Mesenchymal stem cell (in vitro differentiated cells and primary cell): ENCODE measurements around the gene NAV2.

Experiments
- DNase-seq: peaks from one replicate; pipeline ENCODE4 v3.0.0-alpha.2; 2013
- H2AFZ ChIP-seq: one replicate; pipeline ENCODE4 v1.6.1; 2013; ENCODE audit warnings: low read depth, mild to moderate bottlenecking, control low read depth, inconsistent platforms, low read length, moderate library complexity
- H2AK5ac ChIP-seq: 2 replicates; pipeline ENCODE4 v1.6.1; 2013; ENCODE audit warnings: low read length, moderate library complexity, mild to moderate bottlenecking, inconsistent platforms; ENCODE audit not compliant: severe bottlenecking
- H2BK120ac ChIP-seq: one replicate; pipeline ENCODE4 v1.6.1; 2013; ENCODE audit warnings: low read depth, mild to moderate bottlenecking, inconsistent platforms, low read length, moderate library complexity
- H2BK12ac ChIP-seq, 2 experiments: one replicate each; pipeline ENCODE4 v1.6.1; 2013; ENCODE audit warnings: inconsistent platforms in 2 of 2, low read length in 2 of 2, mild to moderate bottlenecking in 2 of 2, moderate library complexity in 2 of 2, control low read depth in 1 of 2
- H2BK15ac ChIP-seq: one replicate; pipeline ENCODE4 v1.6.1; 2013; ENCODE audit warnings: mild to moderate bottlenecking, low read depth, inconsistent platforms; ENCODE audit not compliant: poor library complexity, severe bottlenecking
- H2BK5ac ChIP-seq: 2 replicates; pipeline ENCODE4 v1.6.1; 2013; ENCODE audit warnings: low read depth, mild to moderate bottlenecking, low read length, control low read depth, inconsistent platforms; ENCODE audit not compliant: poor library complexity, severe bottlenecking
- H3K14ac ChIP-seq, 2 experiments: one replicate each; pipeline ENCODE4 v1.6.1; 2013; ENCODE audit warnings: inconsistent platforms in 2 of 2, low read length in 2 of 2, control low read depth in 1 of 2, mild to moderate bottlenecking in 1 of 2, moderate library complexity in 1 of 2
- H3K18ac ChIP-seq, 2 experiments: one replicate each; pipeline ENCODE4 v1.6.1; 2013; ENCODE audit warnings: inconsistent platforms in 2 of 2, low read length in 2 of 2, control low read depth in 1 of 2, low read depth in 1 of 2, mild to moderate bottlenecking in 1 of 2
- H3K23ac ChIP-seq, 2 experiments: one replicate each; pipeline ENCODE4 v1.6.1; 2013; ENCODE audit warnings: inconsistent platforms in 2 of 2, low read length in 2 of 2, mild to moderate bottlenecking in 2 of 2, moderate library complexity in 2 of 2, control low read depth in 1 of 2
- H3K27ac ChIP-seq: 2 replicates; pipeline ENCODE4 v1.5.1; 2013; ENCODE audit warnings: mild to moderate bottlenecking, moderate library complexity, low read length, control low read depth, inconsistent platforms; ENCODE audit not compliant: poor library complexity, severe bottlenecking
- H3K27me3 ChIP-seq, 2 experiments: 2 replicates each; pipeline versions ENCODE4 v1.6.1 to v1.7.0; 2013; ENCODE audit warnings: low read length in 2 of 2, mild to moderate bottlenecking in 2 of 2, moderate library complexity in 2 of 2, control low read depth in 1 of 2, inconsistent platforms in 1 of 2; ENCODE audit not compliant: control insufficient read depth in 1 of 2, insufficient read depth in 1 of 2
- H3K36me3 ChIP-seq, 2 experiments: 2 replicates each; pipeline versions ENCODE4 v1.6.1 to v1.7.0; 2013; ENCODE audit warnings: low read length in 2 of 2, control low read depth in 1 of 2, inconsistent platforms in 1 of 2, low read depth in 1 of 2, mild to moderate bottlenecking in 1 of 2; ENCODE audit not compliant: insufficient read depth in 2 of 2, control insufficient read depth in 1 of 2
- H3K4ac ChIP-seq, 2 experiments: one replicate each; pipeline ENCODE4 v1.6.1; 2013; ENCODE audit warnings: inconsistent platforms in 2 of 2, low read length in 2 of 2, mild to moderate bottlenecking in 2 of 2, moderate library complexity in 2 of 2, control low read depth in 1 of 2, low read depth in 1 of 2
- H3K4me1 ChIP-seq: 2 replicates; pipeline ENCODE4 v1.6.1; 2013; ENCODE audit warnings: low read depth, low read length, control low read depth; ENCODE audit not compliant: control insufficient read depth, insufficient read depth
- H3K4me2 ChIP-seq: 2 replicates; pipeline ENCODE4 v1.6.1; 2013; ENCODE audit warnings: low read length, mild to moderate bottlenecking, inconsistent platforms; ENCODE audit not compliant: poor library complexity, severe bottlenecking
- H3K4me3 ChIP-seq, 2 experiments: 2 replicates each; pipeline versions ENCODE4 v1.5.1 to v1.7.0; 2013; ENCODE audit warnings: low read length in 2 of 2, mild to moderate bottlenecking in 2 of 2, control low read depth in 1 of 2, low read depth in 1 of 2; ENCODE audit not compliant: insufficient read depth in 1 of 2
- H3K79me1 ChIP-seq: replicated peaks from 2 replicates; pipeline ENCODE4 v1.6.1; 2013; ENCODE audit warnings: mild to moderate bottlenecking, control low read depth, low read length, inconsistent platforms; ENCODE audit not compliant: poor library complexity, severe bottlenecking
- H3K9ac ChIP-seq: 2 replicates; pipeline ENCODE4 v1.7.0; 2013; ENCODE audit warnings: mild to moderate bottlenecking, low read length, moderate library complexity
- H3K9me3 ChIP-seq: 2 replicates; pipeline ENCODE4 v1.7.0; 2013; ENCODE audit warnings: mild to moderate bottlenecking, low read length; ENCODE audit not compliant: control insufficient read depth
- H4K8ac ChIP-seq: one replicate; pipeline ENCODE4 v1.6.1; 2013; ENCODE audit warnings: inconsistent platforms, mild to moderate bottlenecking, low read length, moderate library complexity
- H4K91ac ChIP-seq: one replicate; pipeline ENCODE4 v1.6.1; 2013; ENCODE audit warnings: mild to moderate bottlenecking, low read length, inconsistent platforms
- WGBS: methylation state at CpG from one replicate; pipeline ENCODE4 v1.1.7; 2013; ENCODE audit warnings: mixed read lengths; 5-methylcytosine and 5-hydroxymethylcytosine counted together

NAV2 gene

DNA sequence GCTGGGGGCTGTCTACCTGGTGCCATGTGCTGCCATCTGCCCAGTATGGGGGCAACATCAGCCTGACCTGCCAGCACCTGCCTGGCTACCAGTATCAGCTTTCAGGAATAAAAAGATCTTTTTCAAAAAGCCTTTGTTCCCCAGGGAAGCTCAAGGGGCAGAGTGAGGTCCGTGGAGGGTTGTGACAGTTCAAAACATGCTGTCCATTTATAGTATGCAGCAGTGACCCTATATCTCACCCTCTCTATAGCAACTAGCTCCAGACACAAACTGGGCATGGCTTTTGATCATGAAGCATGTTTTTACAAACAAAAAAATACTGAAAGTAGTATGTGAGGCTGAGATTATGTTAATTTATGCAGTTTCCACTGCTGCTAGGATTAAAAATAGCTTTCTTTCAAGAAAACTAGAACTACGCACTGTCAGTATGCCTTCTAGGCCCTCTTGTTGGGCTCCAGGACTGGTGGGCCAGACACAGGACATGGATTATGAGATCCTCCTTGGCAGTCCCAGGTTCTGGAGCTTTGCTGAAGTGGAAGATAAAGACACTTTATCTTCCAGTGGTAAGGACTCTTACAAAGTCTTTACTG lies 23.4 kb downstream of the NAV2 start:
- peaks cover 0 to 35% of the 10 kb centered on the region in 2 experiments for H3K36me3 ChIP-seq
- no peak overlapping the region for H4K91ac ChIP-seq
- H2BK120ac ChIP-seq: no peak overlapping the region
- H3K79me1 ChIP-seq: peaks cover 28% of the 10 kb centered on the region
- H3K18ac ChIP-seq: no peak overlapping the region
- no peak overlapping the region for H2BK12ac ChIP-seq
- no peak overlapping the region for H3K4ac ChIP-seq
- no peak overlapping the region for H2BK5ac ChIP-seq
- H3K4me2 ChIP-seq: no peak overlapping the region
- no peak overlapping the region for H2AFZ ChIP-seq
- no peak overlapping the region for H2AK5ac ChIP-seq
- no peak overlapping the region for H3K4me3 ChIP-seq
- no peaks in the 10 kb centered on the region for H3K4me1 ChIP-seq
- H2BK15ac ChIP-seq: no peak overlapping the region
- H3K27me3 ChIP-seq: no peaks in the 10 kb centered on the region
- no peak for DNase-seq
- H3K9me3 ChIP-seq: no peaks in the 10 kb centered on the region
- no peak overlapping the region for H3K9ac ChIP-seq
- no peak overlapping the region for H4K8ac ChIP-seq
- WGBS: 88% methylated on average over 2 of the region's 2 CpGs
- H3K23ac ChIP-seq: no peak overlapping the region
- no peak overlapping the region for H3K27ac ChIP-seq
- no peak overlapping the region for H3K14ac ChIP-seq

DNA sequence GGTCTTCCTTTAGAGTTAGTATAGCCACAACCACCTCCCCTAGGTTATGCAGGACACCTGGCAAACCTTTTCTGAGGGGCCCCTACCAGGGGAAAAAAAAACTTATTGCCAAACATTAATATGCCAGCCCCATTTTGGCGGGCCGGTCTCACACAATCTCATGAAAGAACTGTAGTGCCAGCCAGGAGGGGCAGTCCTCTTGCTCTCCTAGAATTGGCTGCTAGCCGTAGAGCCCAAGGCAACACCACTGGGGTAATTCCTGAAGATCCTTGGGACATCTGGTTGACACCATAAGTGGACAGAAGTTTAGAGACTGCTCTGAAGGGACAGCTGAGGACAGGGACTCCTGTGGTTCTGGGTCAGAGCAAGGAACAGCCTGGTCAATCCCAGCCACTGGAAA lies 24.2 kb downstream of the NAV2 start:
- Histone ChIP-seq H3K27ac (no peak overlapping the region), H3K23ac (no peak overlapping the region), H2BK5ac (no peak overlapping the region), H2BK12ac (no peak overlapping the region), H3K4ac (no peak overlapping the region), H3K36me3 (peaks cover 0 to 35% of the 10 kb centered on the region in 2 experiments), H3K79me1 (peaks cover 22% of the 10 kb centered on the region), H2BK15ac (no peak overlapping the region), H3K9me3 (no peaks in the 10 kb centered on the region), H4K8ac (no peak overlapping the region), H3K18ac (no peak overlapping the region), H3K4me3 (no peak overlapping the region), H2AFZ (no peak overlapping the region), H3K4me1 (no peaks in the 10 kb centered on the region), H3K14ac (no peak overlapping the region), H3K4me2 (no peak overlapping the region), H3K27me3 (no peaks in the 10 kb centered on the region), H2AK5ac (no peak overlapping the region), H3K9ac (no peak overlapping the region), H4K91ac (no peak overlapping the region), H2BK120ac (no peak overlapping the region)
- 92% methylated on average over 3 of the region's 3 CpGs for WGBS
- DNase-seq: no peak

- no peak overlapping the region for H2AK5ac ChIP-seq
- H2BK12ac ChIP-seq: no peak overlapping the region
- H3K4me2 ChIP-seq: no peak overlapping the region
- H3K9me3 ChIP-seq: no peaks in the 10 kb centered on the region
- no peak for DNase-seq
- H3K23ac ChIP-seq: no peak overlapping the region
- 96% methylated on average over 4 of the region's 4 CpGs for WGBS
- H3K36me3 ChIP-seq: peaks cover 0 to 37% of the 10 kb centered on the region in 2 experiments
- no peak overlapping the region for H2BK120ac ChIP-seq
- no peaks in the 10 kb centered on the region for H3K27me3 ChIP-seq
- H3K4ac ChIP-seq: no peak overlapping the region
- no peak overlapping the region for H3K4me3 ChIP-seq
- H3K14ac ChIP-seq: no peak overlapping the region
- no peak overlapping the region for H2BK15ac ChIP-seq
- H3K79me1 ChIP-seq: peaks cover 25% of the 10 kb centered on the region
- no peak overlapping the region for H2AFZ ChIP-seq
- no peak overlapping the region for H4K91ac ChIP-seq
- no peak overlapping the region for H3K27ac ChIP-seq
- H3K18ac ChIP-seq: no peak overlapping the region
- H4K8ac ChIP-seq: no peak overlapping the region
- H3K4me1 ChIP-seq: peaks cover 2% of the 10 kb centered on the region
- no peak overlapping the region for H2BK5ac ChIP-seq
- no peak overlapping the region for H3K9ac ChIP-seq
Observed at GRCh38 chr11:19737575-19737974, 24.9 kb downstream of the NAV2 start.

- no peak overlapping the region for H2BK5ac ChIP-seq
- no peak overlapping the region for H4K91ac ChIP-seq
- H3K9ac ChIP-seq: no peak overlapping the region
- H2BK12ac ChIP-seq: no peak overlapping the region
- no peak overlapping the region for H2BK120ac ChIP-seq
- no peak overlapping the region for H3K14ac ChIP-seq
- no peak for DNase-seq
- no peak overlapping the region for H2AK5ac ChIP-seq
- peaks cover 2% of the 10 kb centered on the region for H3K4me1 ChIP-seq
- H2BK15ac ChIP-seq: no peak overlapping the region
- H3K4me3 ChIP-seq: no peak overlapping the region
- no peak overlapping the region for H4K8ac ChIP-seq
- no peak overlapping the region for H3K18ac ChIP-seq
- H3K23ac ChIP-seq: no peak overlapping the region
- peaks cover 25% of the 10 kb centered on the region for H3K79me1 ChIP-seq
- peaks cover 0 to 40% of the 10 kb centered on the region in 2 experiments for H3K36me3 ChIP-seq
- H2AFZ ChIP-seq: no peak overlapping the region
- H3K27me3 ChIP-seq: no peaks in the 10 kb centered on the region
- no peak overlapping the region for H3K4ac ChIP-seq
- 42% methylated on average over 3 of the region's 3 CpGs for WGBS
- H3K27ac ChIP-seq: no peak overlapping the region
- H3K4me2 ChIP-seq: no peak overlapping the region
- no peaks in the 10 kb centered on the region for H3K9me3 ChIP-seq
Observed at GRCh38 chr11:19738124-19738523, 25.5 kb downstream of the NAV2 start.
